Heart left ventricle (tissue), 16 donors: Measurements from ENCODE around the gene FAM89A. TPM values are rescaled to one million over a fixed set of nuclear protein-coding genes. Genes with fewer than 3 reads are reported as not detected.
A peak's percentile ranks its signal among the peaks of the same experiment; 100 is the strongest.

ENCODE experiments used
- ATAC-seq, 4 donors: fragments of 200-7000 bp; cut with Tn5 transposase; one replicate each; pipeline ENCODE4 v1.9.1; 2020 to 2022; ENCODE audit warnings: moderate library complexity in 4 of 4, mild to moderate bottlenecking in 3 of 4, moderate number of reproducible peaks in 1 of 4
- DNase-seq, 5 donors: peaks; one replicate each; pipeline ENCODE4 v3.0.0-alpha.2; 2020
- H3K27ac ChIP-seq, 12 donors: fragments of 200-600 bp; sonication (generic) in 4 of 12; one replicate each; pipeline versions ENCODE4 v1.5.0 to v1.8.0; 2016 to 2022; ENCODE audit warnings: mild to moderate bottlenecking in 2 of 12
- H3K27me3 ChIP-seq, 9 donors: fragments of 200-600 bp; sonication (generic) in 2 of 9; one replicate each; pipeline versions ENCODE4 v1.5.1 to v1.8.0; 2016 to 2022; ENCODE audit warnings: mild to moderate bottlenecking in 3 of 9
- H3K36me3 ChIP-seq, 9 donors: fragments of 200-600 bp; sonication (generic) in 2 of 9; one replicate each; pipeline versions ENCODE4 v1.5.0 to v1.8.0; 2018 to 2022; ENCODE audit warnings: mild to moderate bottlenecking in 2 of 9
- H3K4me1 ChIP-seq, 12 donors: fragments of 200-600 bp; sonication (generic) in 4 of 12; one replicate each; pipeline versions ENCODE4 v1.5.0 to v1.8.0; 2016 to 2022; ENCODE audit warnings: mild to moderate bottlenecking in 3 of 12
- H3K4me3 ChIP-seq, 12 donors: fragments of 200-600 bp; sonication (generic) in 4 of 12; one replicate each; pipeline versions ENCODE4 v1.5.0 to v1.8.0; 2017 to 2022; ENCODE audit warnings: mild to moderate bottlenecking in 9 of 12, moderate library complexity in 4 of 12
- H3K9me3 ChIP-seq, 12 donors: fragments of 200-600 bp; sonication (generic) in 4 of 12; one replicate each; pipeline versions ENCODE4 v1.5.0 to v1.8.0; 2016 to 2022; ENCODE audit warnings: mild to moderate bottlenecking in 1 of 12
- POLR2A ChIP-seq, 2 donors: fragments of 450-650 bp; IDR thresholded peaks; one replicate each; pipeline ENCODE4 v1.6.1; 2017; ENCODE audit warnings: antibody characterized with exemption in 2 of 2, mild to moderate bottlenecking in 2 of 2, moderate library complexity in 2 of 2
- WGBS, 4 donors: extraction: QIAGEN DNeasy Blood & Tissue Kit in 2 of 4; methylation state at CpG; one replicate each; pipeline versions ENCODE4 v1.1.5 to v1.1.7; 2013 to 2018; 5-methylcytosine and 5-hydroxymethylcytosine counted together
- intact Hi-C, 10 donors: fragments of 100-400 bp; cut with DNase I; formaldehyde crosslinking; loops; one replicate each; pipeline versions ENCODE4 v1.11.1 to v1.14.2; 2022
- polyA plus RNA-seq, 2 donors: library from polyadenylated mRNA; stranded (reverse); fragments of 200-250 nt; gene quantifications; one replicate each; pipeline ENCODE4 v1.2.3, GENCODE V29; 2013
- total RNA-seq, 9 donors: library from RNA; depleted of rRNA in 2 of 9; stranded (reverse); fragments of >200 nt in 2 of 9; fragmentation: NEBNext Ultra II Directional in 3 of 9; extraction: Animal tissue kit (Norgen Biotek cat#: 25700) in 3 of 9; gene quantifications; one replicate each; pipeline versions ENCODE4 v1.1.0 to v1.2.4, GENCODE V29; 2016 to 2023
- TF ChIP-seq, protein P1 (sequence below), 12 donors: fragments of 200-600 bp; sonication (generic) in 4 of 12; IDR thresholded peaks; one replicate each; pipeline versions ENCODE4 v1.5.0 to v1.8.0; 2018 to 2022; ENCODE audit warnings: antibody characterized with exemption in 12 of 12, mild to moderate bottlenecking in 5 of 12
- donor health status: ischemic (EF 13 %, LVEDD 7.1; RV severe dilation, severe dysfunction).
- donor health status: healthy with polysubstance abuse.
- donor health status: DM: no; HTN: yes; CAD: no.
- donor health status: DM: no; HTN: no; CAD: no.
- donor health status: ischemic (EF 25% LVEDD 6.9; RV normal size, moderate dysfunction).
- donor health status: ischemic (EF 25% LVEDD 5.7; RV mildly dilated, moderate dysfunction).
- donor health status: healthy.
- donor health status: DM: yes; HTN: yes; CAD: no.
- donor health status: ischemic (EF 35%, LVEDD 5.7; RV mildly dilated, moderate dysfunction).
- donor health status: nonischemic (EF 11% LVEDD 7.7; RV severe dilation, severe dysfunction).
- donor health status: DM: yes; HTN: yes; CAD: no.
- donor health status: PGD.
- donor health status: ischemic (EF 29% LVEDD 5.4; RV normal size, mild dysfunction).
- donor health status: nonischemic (EF 23%, LVEDD 6.1; RV moderate dilation, normal function).

Gene FAM89A
- total and polyA plus RNA-seq, 11 donors: 3.8 to 11.5 (median 6.0) TPM

DNA sequence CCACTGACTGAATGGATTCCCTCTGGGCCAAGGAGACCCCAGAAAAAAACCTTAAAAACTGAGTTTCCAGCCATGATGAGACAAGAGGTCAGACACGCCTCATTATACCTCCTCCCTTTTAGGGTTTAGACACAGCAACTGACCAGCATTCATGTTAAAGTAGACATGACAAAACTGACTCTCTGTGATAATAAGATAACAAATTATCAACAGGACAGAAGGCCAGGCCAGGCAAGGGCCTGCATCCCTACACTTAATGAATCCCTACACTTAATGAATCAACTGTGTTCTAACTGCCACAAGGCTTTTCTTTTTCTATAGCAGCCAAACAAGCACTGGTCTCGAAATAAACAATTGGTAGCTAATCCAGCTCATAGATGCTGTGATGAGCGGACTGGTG lies 33.3 kb upstream of the FAM89A start:
- no peak for TF ChIP-seq POLR2A (IDR thresholded peaks at IDR 0.05)
- TF ChIP-seq, protein P1, sequence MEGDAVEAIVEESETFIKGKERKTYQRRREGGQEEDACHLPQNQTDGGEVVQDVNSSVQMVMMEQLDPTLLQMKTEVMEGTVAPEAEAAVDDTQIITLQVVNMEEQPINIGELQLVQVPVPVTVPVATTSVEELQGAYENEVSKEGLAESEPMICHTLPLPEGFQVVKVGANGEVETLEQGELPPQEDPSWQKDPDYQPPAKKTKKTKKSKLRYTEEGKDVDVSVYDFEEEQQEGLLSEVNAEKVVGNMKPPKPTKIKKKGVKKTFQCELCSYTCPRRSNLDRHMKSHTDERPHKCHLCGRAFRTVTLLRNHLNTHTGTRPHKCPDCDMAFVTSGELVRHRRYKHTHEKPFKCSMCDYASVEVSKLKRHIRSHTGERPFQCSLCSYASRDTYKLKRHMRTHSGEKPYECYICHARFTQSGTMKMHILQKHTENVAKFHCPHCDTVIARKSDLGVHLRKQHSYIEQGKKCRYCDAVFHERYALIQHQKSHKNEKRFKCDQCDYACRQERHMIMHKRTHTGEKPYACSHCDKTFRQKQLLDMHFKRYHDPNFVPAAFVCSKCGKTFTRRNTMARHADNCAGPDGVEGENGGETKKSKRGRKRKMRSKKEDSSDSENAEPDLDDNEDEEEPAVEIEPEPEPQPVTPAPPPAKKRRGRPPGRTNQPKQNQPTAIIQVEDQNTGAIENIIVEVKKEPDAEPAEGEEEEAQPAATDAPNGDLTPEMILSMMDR (IDR thresholded peaks at IDR 0.05): no peak
- peak overlapping the region in 1 of 12 donors; percentile 41 for H3K27ac ChIP-seq
- intact Hi-C loops: loop anchor here in 1 of 10 donors (10.0 kb wide), 1 partner anchor 49 kb away; no protein-coding TSS in a partner anchor
- ATAC-seq (no peak), DNase-seq (no peak)
- H3K4me1 ChIP-seq: peaks cover 0 to 23% (median 6%) of the 10 kb centered on the region in 12 donors
- H3K9me3 ChIP-seq: peaks cover 0 to 3% (median 0%) of the 10 kb centered on the region in 12 donors
- no peaks in the 10 kb centered on the region for H3K36me3 ChIP-seq
- 96 to 98% (median 97%) methylated on average over 3 of the region's 3 CpGs for WGBS, 4 donors
- no peak overlapping the region for H3K4me3 ChIP-seq
- no peaks in the 10 kb centered on the region for H3K27me3 ChIP-seq

- Histone ChIP-seq H3K9me3 (peaks cover 0 to 3% (median 0%) of the 10 kb centered on the region in 12 donors), H3K36me3 (no peaks in the 10 kb centered on the region), H3K27me3 (no peaks in the 10 kb centered on the region), H3K4me3 (no peak overlapping the region), H3K27ac (peak overlapping the region in 4 of 12 donors; percentile 9 to 41 (median 14)), H3K4me1 (peaks cover 0 to 23% (median 6%) of the 10 kb centered on the region in 12 donors)
- 44 to 66% (median 53%) methylated on average over 3 of the region's 3 CpGs for whole genome bisulfite sequencing, 4 donors
- ATAC-seq (peak in 1 of 4 donors; percentile 34), DNase-seq (no peak)
- intact Hi-C loops: loop anchor here in 1 of 10 donors (10.0 kb wide), 1 partner anchor 48 kb away; no protein-coding TSS in a partner anchor
- TF ChIP-seq, protein P1 (IDR thresholded peaks at IDR 0.05): no peak
- TF ChIP-seq POLR2A (IDR thresholded peaks at IDR 0.05): no peak
Measured at GRCh38 chr1:231072502-231073094, 32.5 kb upstream of the FAM89A start.

- Histone ChIP-seq H3K36me3 (no peaks in the 10 kb centered on the region), H3K27ac (peak overlapping the region in 4 of 12 donors; percentile 9 to 53 (median 14)), H3K9me3 (peaks cover 0 to 3% (median 0%) of the 10 kb centered on the region in 12 donors), H3K4me3 (no peak overlapping the region), H3K4me1 (peaks cover 0 to 23% (median 6%) of the 10 kb centered on the region in 12 donors), H3K27me3 (no peaks in the 10 kb centered on the region)
- DNase-seq (peak in 3 of 5 donors; percentile 16 to 51 (median 24)), ATAC-seq (peak in 3 of 4 donors; percentile 33 to 78 (median 76))
- 55 to 70% (median 58%) methylated on average over 6 of the region's 6 CpGs for WGBS, 4 donors
- TF ChIP-seq, protein P1 (IDR thresholded peaks at IDR 0.05): no peak
- TF ChIP-seq POLR2A (IDR thresholded peaks at IDR 0.05): no peak
- intact Hi-C loops: loop anchor here in 1 of 10 donors (10.0 kb wide), 1 partner anchor 47 kb away; no protein-coding TSS in a partner anchor
Measured at GRCh38 chr1:231072041-231072440, 32.0 kb upstream of the FAM89A start.

DNA sequence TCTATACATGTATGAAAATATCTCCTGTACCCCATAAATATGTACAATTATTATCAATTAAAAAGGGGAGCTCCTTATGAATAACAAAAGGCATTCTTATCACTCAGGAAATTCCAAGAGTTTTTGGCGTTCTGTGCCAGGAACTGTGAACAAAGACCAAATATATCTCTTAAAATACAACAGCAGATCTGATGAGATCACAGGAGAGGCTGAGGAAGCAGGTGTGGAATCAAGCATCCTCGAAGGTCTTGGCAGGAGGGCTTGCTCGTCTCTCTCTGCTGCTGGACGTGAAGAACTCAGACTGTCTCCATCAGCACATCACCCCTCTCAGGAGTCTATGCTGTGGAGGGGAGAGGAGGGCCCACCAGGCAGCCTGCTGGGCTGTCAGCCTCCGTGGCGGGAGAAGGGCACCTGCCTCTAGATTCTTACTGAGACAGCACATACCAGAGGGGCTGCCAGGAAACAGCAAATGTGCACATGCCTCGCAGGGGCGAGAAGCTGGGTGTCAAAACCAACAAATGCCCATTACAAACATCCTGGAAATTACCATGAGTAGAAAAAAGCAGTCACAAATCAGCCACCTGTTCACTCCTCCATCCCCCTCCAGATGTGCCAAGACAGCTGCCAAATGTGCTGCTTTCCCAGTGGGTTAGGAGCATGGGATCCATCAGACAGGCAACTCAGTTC lies 30.8 kb upstream of the FAM89A start:
- Histone ChIP-seq H3K27ac (peak overlapping the region in 4 of 12 donors; percentile 6 to 53 (median 28)), H3K27me3 (no peaks in the 10 kb centered on the region), H3K4me3 (no peak overlapping the region), H3K9me3 (no peaks in the 10 kb centered on the region), H3K36me3 (no peaks in the 10 kb centered on the region), H3K4me1 (peaks cover 0 to 25% (median 7%) of the 10 kb centered on the region in 12 donors)
- no peak for TF ChIP-seq POLR2A (IDR thresholded peaks at IDR 0.05)
- TF ChIP-seq, protein P1 (IDR thresholded peaks at IDR 0.05): no peak
- ATAC-seq: peak in 2 of 4 donors; percentile 53 to 74
- WGBS, 4 donors: 20 to 43% (median 36%) methylated on average over 6 to 8 of the region's 8 CpGs
- intact Hi-C loops: loop anchor here in 1 of 10 donors (10.0 kb wide), 1 partner anchor 46 kb away; no protein-coding TSS in a partner anchor
- DNase-seq: peak in 1 of 5 donors; percentile 25
